GM21576 (cell line): Measurements from ENCODE around the gene GAGE12D.
"Not testable (repeated sequence)": the region's sequence is repeated elsewhere in the genome, so short reads cannot be mapped to it uniquely, and the experiment has no call there.

Experiments used
- ATAC-seq: cut with Tn5 transposase; IDR thresholded peaks from one replicate; pipeline ENCODE4 v1.9.1; 2021; ENCODE audit warnings: mild to moderate bottlenecking, moderate library complexity; ENCODE audit not compliant: unreplicated experiment

GAGE12D gene

DNA sequence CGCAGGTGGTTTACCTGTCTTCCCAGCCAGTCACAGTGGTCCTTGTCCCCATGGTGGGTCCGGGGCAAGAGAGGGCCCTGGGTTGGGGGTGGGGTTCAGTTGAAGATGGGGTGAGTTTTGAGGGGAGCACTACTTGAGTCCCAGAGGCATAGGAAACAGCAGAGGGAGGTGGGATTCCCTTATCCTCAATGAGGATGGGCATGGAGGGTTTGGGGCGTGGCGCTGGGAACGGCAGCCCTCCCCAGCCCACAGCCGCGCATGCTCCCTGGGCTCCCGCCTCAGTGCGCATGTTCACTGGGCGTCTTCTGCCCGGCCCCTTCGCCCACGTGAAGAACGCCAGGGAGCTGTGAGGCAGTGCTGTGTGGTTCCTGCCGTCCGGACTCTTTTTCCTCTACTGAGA, at the start of gene GAGE12D:
TSS of gene GAGE12D (plus strand) at position 301 of the 400 bp plus-strand sequence. CDS start 1,155 bp downstream, outside the sequence.
- ATAC-seq: not testable (repeated sequence)

- not testable (repeated sequence) for ATAC-seq
These were observed 9.7 kb upstream of the GAGE12D start, which contains the start of gene GAGE12C for GRCh38 chrX:49531877-49532276. GAGE12C (plus strand) TSS chrX:49532177; CDS start chrX:49533332, 1,155 bp downstream.

DNA sequence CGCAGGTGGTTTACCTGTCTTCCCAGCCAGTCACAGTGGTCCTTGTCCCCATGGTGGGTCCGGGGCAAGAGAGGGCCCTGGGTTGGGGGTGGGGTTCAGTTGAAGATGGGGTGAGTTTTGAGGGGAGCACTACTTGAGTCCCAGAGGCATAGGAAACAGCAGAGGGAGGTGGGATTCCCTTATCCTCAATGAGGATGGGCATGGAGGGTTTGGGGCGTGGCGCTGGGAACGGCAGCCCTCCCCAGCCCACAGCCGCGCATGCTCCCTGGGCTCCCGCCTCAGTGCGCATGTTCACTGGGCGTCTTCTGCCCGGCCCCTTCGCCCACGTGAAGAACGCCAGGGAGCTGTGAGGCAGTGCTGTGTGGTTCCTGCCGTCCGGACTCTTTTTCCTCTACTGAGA, 9.5 kb downstream of the GAGE12D start, which contains the start of gene GAGE12E:
TSS of gene GAGE12E (plus strand) at position 301 of the 400 bp plus-strand sequence. CDS start 1,155 bp downstream, outside the sequence.
- not testable (repeated sequence) for ATAC-seq

DNA sequence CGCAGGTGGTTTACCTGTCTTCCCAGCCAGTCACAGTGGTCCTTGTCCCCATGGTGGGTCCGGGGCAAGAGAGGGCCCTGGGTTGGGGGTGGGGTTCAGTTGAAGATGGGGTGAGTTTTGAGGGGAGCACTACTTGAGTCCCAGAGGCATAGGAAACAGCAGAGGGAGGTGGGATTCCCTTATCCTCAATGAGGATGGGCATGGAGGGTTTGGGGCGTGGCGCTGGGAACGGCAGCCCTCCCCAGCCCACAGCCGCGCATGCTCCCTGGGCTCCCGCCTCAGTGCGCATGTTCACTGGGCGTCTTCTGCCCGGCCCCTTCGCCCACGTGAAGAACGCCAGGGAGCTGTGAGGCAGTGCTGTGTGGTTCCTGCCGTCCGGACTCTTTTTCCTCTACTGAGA, 19.0 kb downstream of the GAGE12D start, which contains the start of gene GAGE12F:
TSS of gene GAGE12F (plus strand) at position 301 of the 400 bp plus-strand sequence. CDS start 1,155 bp downstream, outside the sequence.
- ATAC-seq: not testable (repeated sequence)

- ATAC-seq: not testable (repeated sequence)
These were observed 27.2 kb downstream of the GAGE12D start for GRCh38 chrX:49568728-49569127.

DNA sequence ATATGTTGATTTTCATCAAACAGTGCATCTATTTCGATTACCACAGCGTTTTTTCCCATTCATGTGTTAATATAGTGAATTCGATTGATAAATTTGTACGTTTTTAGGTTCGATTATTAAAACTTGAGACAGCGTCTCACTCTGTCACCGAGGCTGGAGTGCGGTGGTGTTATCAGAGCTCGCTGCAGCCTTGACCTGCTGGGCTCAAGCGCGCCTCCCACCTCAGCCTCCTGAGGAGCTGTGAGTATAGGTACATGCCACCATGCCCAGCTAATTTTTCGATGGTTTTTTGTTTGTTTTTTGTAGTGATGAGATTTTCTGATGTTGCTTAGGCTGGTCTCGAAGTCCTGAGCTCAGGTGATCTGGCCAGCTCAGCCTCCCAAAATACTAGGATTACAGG, 27.6 kb downstream of the GAGE12D start:
- ATAC-seq: not testable (repeated sequence)

GRCh38 chrX:49570100-49570499, 28.6 kb downstream of the GAGE12D start, which contains the start of gene GAGE12G:
GAGE12G (plus strand) TSS chrX:49570400; CDS start chrX:49571555, 1,155 bp downstream.
- not testable (repeated sequence) for ATAC-seq

GRCh38 chrX:49579649-49580048, 38.1 kb downstream of the GAGE12D start, which contains the start of gene GAGE12H:
GAGE12H (plus strand) TSS chrX:49579949; CDS start chrX:49581104, 1,155 bp downstream.
- ATAC-seq: not testable (repeated sequence)

GRCh38 chrX:49589196-49589595, 47.7 kb downstream of the GAGE12D start, which contains the start of gene GAGE2A:
GAGE2A (plus strand) TSS chrX:49589496; CDS start chrX:49590651, 1,155 bp downstream.
- ATAC-seq: not testable (repeated sequence)

- ATAC-seq: not testable (repeated sequence)
These were observed 48.4 kb downstream of the GAGE12D start for GRCh38 chrX:49589769-49590478.

- ATAC-seq: not testable (repeated sequence)
These were observed 49.0 kb downstream of the GAGE12D start for GRCh38 chrX:49590488-49590887.
